HUES6 (cell line): ENCODE results near the gene RFX7.

ENCODE experiments used
- H3K27ac ChIP-seq: 2 replicates; pipeline ENCODE4 v1.7.0; 2013; ENCODE audit warnings: low read depth, mild to moderate bottlenecking, low read length, inconsistent platforms
- H3K27me3 ChIP-seq: 2 replicates; pipeline ENCODE4 v1.6.1; 2013; ENCODE audit warnings: low read length; ENCODE audit not compliant: control insufficient read depth, insufficient read depth
- H3K36me3 ChIP-seq: 2 replicates; pipeline ENCODE4 v1.6.1; 2013; ENCODE audit warnings: low read length; ENCODE audit not compliant: control insufficient read depth, insufficient read depth
- H3K4me1 ChIP-seq: 2 replicates; pipeline ENCODE4 v1.6.1; 2013; ENCODE audit warnings: low read length; ENCODE audit not compliant: control insufficient read depth, insufficient read depth
- H3K4me3 ChIP-seq: 2 replicates; pipeline ENCODE4 v1.5.1; 2013; ENCODE audit warnings: low read depth, low read length
- H3K9ac ChIP-seq: one replicate; pipeline ENCODE4 v1.6.1; 2013; ENCODE audit warnings: mild to moderate bottlenecking, low read length
- H3K9me3 ChIP-seq: 2 replicates; pipeline ENCODE4 v1.6.1; 2013; ENCODE audit warnings: low read depth, low read length; ENCODE audit not compliant: control insufficient read depth, insufficient read depth

RFX7 gene

DNA sequence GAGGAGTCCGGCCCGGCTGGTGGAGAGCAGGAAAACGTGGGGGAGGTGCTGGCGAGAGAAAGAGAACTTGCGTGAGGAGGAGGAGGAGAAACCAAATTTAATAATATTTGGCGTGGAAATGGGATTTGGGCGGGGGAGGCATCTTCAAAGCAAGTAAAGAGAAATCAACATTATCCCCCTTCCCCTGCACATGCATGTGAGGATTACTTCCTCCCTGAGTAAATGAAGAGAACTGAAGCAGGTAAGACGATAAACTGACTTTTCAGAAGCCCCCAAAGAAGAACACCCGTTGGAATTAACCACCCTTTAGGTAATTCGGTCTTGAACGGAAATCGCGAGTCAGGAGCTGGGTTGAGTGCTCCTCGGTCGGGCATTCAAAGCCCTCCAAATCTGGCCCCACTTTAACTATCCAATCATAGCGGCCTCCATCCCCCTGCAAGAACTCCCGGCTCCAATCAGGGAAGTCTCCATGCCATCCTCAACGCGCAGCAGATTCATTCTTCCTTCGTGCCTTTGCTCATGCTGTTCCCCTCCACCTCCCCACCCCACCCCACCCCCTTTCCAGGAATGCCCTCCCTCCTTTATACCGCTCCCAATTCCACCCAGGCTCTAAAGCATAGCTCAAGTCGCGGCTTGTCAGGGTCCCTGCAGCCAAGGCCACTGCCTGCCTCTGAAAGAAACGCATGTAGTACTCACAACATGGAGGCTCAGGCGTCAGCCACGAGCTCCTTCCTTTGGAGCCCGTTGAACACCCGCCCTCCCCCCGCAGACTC, 545 bp upstream of the RFX7 start:
- no peaks in the 10 kb centered on the region for H3K36me3 ChIP-seq
- H3K27ac ChIP-seq: peak overlapping the region; percentile 84; the same call in 1 of the 2 replicates
- H3K27me3 ChIP-seq: no peaks in the 10 kb centered on the region
- H3K9me3 ChIP-seq: no peaks in the 10 kb centered on the region
- peak overlapping the region; percentile 99 for H3K4me3 ChIP-seq
- H3K9ac ChIP-seq: peak overlapping the region; percentile 80
- H3K4me1 ChIP-seq: peaks cover 25% of the 10 kb centered on the region

- Histone ChIP-seq H3K9ac (peak overlapping the region; percentile 80), H3K4me1 (peaks cover 18% of the 10 kb centered on the region), H3K4me3 (peak overlapping the region; percentile 99), H3K27ac (peak overlapping the region; percentile 56; the same call in 1 of the 2 replicates), H3K9me3 (no peaks in the 10 kb centered on the region), H3K36me3 (peaks cover 8% of the 10 kb centered on the region; the same call in 1 of the 2 replicates), H3K27me3 (no peaks in the 10 kb centered on the region)
Observed at GRCh38 chr15:56242576-56243162, 1.0 kb downstream of the RFX7 start.

GRCh38 chr15:56241374-56242105, 2.1 kb downstream of the RFX7 start:
- no peak overlapping the region for H3K9ac ChIP-seq
- H3K4me3 ChIP-seq: peak overlapping the region; percentile 99
- peaks cover 18% of the 10 kb centered on the region for H3K4me1 ChIP-seq
- peaks cover 19% of the 10 kb centered on the region; the same call in 1 of the 2 replicates for H3K36me3 ChIP-seq
- H3K9me3 ChIP-seq: peaks cover 6% of the 10 kb centered on the region; the same call in 1 of the 2 replicates
- H3K27ac ChIP-seq: no peak overlapping the region
- no peaks in the 10 kb centered on the region for H3K27me3 ChIP-seq

DNA sequence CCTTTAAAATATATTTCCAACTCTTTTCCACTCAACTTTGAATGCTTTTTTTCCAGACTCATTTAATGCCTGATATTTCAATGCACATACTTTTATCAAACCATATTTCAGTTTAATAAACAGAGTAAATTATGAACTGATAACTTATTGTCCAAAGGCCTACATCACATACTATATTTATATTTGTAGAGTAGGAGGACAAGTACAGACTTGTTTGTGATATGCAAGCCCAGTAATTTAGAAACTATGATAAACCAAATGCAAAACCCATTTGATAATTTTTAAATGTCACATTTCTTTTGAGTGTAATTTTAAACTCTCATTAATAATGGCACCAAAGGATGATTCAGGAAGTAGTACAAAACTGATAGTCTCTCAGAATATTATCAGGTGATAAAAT, 3.3 kb downstream of the RFX7 start:
- Histone ChIP-seq H3K27me3 (no peaks in the 10 kb centered on the region), H3K36me3 (peaks cover 24% of the 10 kb centered on the region; the same call in 1 of the 2 replicates), H3K9me3 (peaks cover 16% of the 10 kb centered on the region; the same call in 1 of the 2 replicates), H3K4me3 (0 out of 2 replicates have a peak overlapping the region, but pooled peaks have one; percentile 10), H3K4me1 (peaks cover 13% of the 10 kb centered on the region), H3K27ac (peak overlapping the region; percentile 61; the same call in 1 of the 2 replicates), H3K9ac (no peak overlapping the region)

- Histone ChIP-seq H3K9me3 (peaks cover 57% of the 10 kb centered on the region), H3K4me3 (no peak overlapping the region), H3K27me3 (no peaks in the 10 kb centered on the region), H3K36me3 (peaks cover 62% of the 10 kb centered on the region), H3K9ac (no peak overlapping the region), H3K4me1 (no peaks in the 10 kb centered on the region; the same call in 1 of the 2 replicates), H3K27ac (no peak overlapping the region)
Observed at GRCh38 chr15:56236197-56236596, 7.5 kb downstream of the RFX7 start.

GRCh38 chr15:56234804-56235203, 8.9 kb downstream of the RFX7 start:
- Histone ChIP-seq H3K9me3 (peaks cover 71% of the 10 kb centered on the region), H3K9ac (no peak overlapping the region), H3K27ac (no peak overlapping the region), H3K27me3 (no peaks in the 10 kb centered on the region), H3K4me1 (no peaks in the 10 kb centered on the region; the same call in 1 of the 2 replicates), H3K36me3 (peaks cover 76% of the 10 kb centered on the region), H3K4me3 (no peak overlapping the region)

DNA sequence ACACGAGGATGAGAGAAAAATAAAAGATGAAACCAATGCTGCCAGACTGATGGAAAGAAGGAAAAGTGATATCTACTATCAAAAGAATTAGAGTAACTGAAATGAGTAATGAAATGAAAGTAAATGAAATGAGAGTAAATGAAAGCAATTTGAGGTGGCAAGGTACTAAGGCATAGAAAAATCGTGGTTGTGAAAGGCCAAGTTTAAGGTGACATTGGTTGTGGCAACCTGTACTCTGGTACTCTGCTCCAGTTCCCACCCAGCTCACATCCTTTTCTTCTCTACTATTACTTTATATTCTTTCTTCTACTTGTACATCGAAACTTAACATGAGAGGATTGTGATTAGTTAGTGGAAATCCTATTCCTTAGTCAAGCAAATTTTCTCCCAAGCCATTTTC, 10.1 kb downstream of the RFX7 start:
- Histone ChIP-seq H3K9me3 (peaks cover 82% of the 10 kb centered on the region), H3K9ac (no peak overlapping the region), H3K36me3 (peaks cover 84% of the 10 kb centered on the region), H3K27me3 (no peaks in the 10 kb centered on the region), H3K4me3 (no peak overlapping the region), H3K4me1 (no peaks in the 10 kb centered on the region; the same call in 1 of the 2 replicates), H3K27ac (no peak overlapping the region)

- Histone ChIP-seq H3K36me3 (peaks cover 82% of the 10 kb centered on the region), H3K4me1 (no peaks in the 10 kb centered on the region), H3K27ac (no peak overlapping the region), H3K4me3 (no peak overlapping the region), H3K9me3 (peaks cover 90% of the 10 kb centered on the region), H3K9ac (no peak overlapping the region), H3K27me3 (no peaks in the 10 kb centered on the region)
Observed at GRCh38 chr15:56232058-56232457, 11.6 kb downstream of the RFX7 start.

DNA sequence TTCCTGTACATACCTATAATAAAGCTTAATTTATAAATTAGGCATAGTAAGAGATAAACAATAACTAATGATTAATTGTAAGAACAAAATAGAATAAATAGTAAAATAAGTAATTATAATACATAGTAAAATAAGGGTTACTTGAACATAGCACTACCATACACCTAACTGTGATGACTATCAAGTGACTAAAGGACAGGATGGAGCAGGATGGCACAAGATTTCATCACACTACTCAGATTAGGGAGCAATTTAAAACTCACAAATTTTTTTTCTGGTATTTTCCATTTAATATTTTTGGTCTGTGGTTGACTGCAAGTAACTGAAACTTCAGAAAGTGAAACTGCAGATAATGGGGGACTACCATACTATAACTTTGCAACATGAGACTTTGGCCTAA, 14.8 kb downstream of the RFX7 start:
- no peaks in the 10 kb centered on the region; the same call in 1 of the 2 replicates for H3K4me1 ChIP-seq
- H3K4me3 ChIP-seq: no peak overlapping the region
- H3K27me3 ChIP-seq: no peaks in the 10 kb centered on the region
- no peak overlapping the region for H3K27ac ChIP-seq
- H3K9ac ChIP-seq: no peak overlapping the region
- peaks cover 68% of the 10 kb centered on the region for H3K36me3 ChIP-seq
- H3K9me3 ChIP-seq: peaks cover 79% of the 10 kb centered on the region

- peaks cover 63% of the 10 kb centered on the region for H3K36me3 ChIP-seq
- no peaks in the 10 kb centered on the region for H3K27me3 ChIP-seq
- H3K9ac ChIP-seq: no peak overlapping the region
- no peak overlapping the region for H3K4me3 ChIP-seq
- no peaks in the 10 kb centered on the region; the same call in 1 of the 2 replicates for H3K4me1 ChIP-seq
- H3K9me3 ChIP-seq: peaks cover 79% of the 10 kb centered on the region
- H3K27ac ChIP-seq: no peak overlapping the region
Observed at GRCh38 chr15:56228352-56228751, 15.3 kb downstream of the RFX7 start.
